Gastrocnemius medialis (tissue), 4 donors: ENCODE data around the gene NCKAP1. TPM values are rescaled to one million over a fixed set of nuclear protein-coding genes. Genes with fewer than 3 reads are reported as not detected.
"Not testable (repeated sequence)": the region's sequence is repeated elsewhere in the genome, so short reads cannot be mapped to it uniquely, and the experiment has no call there.

Experiments
- ATAC-seq, 2 donors: fragments of 150-250 bp; one replicate each; pipeline ENCODE4 v1.9.1; 2016
- DNase-seq, 2 donors: peaks; one replicate each; pipeline ENCODE4 v3.0.0-alpha.2; 2019
- H3K27ac ChIP-seq, 4 donors: fragments of 200-600 bp; sonication (generic); 1 replicate in 1 of 4; 2 replicates in 3 of 4; pipeline ENCODE4 v1.5.1; 2016 to 2018; ENCODE audit warnings: mild to moderate bottlenecking in 2 of 4, moderate library complexity in 1 of 4
- H3K27me3 ChIP-seq, 3 donors: fragments of 200-600 bp; sonication (generic) in 2 of 3; 1 replicate in 1 of 3; 2 replicates in 2 of 3; pipeline versions ENCODE4 v1.5.1 to v1.6.0; 2016 to 2019; ENCODE audit warnings: mild to moderate bottlenecking in 1 of 3, moderate library complexity in 1 of 3
- H3K36me3 ChIP-seq, 2 donors: fragments of 200-600 bp; sonication (generic) in 1 of 2; one replicate each; pipeline ENCODE4 v1.5.1; 2017 to 2018
- H3K4me1 ChIP-seq, 2 donors: fragments of 200-600 bp; sonication (generic) in 1 of 2; one replicate each; pipeline ENCODE4 v1.5.1; 2016 to 2017; ENCODE audit warnings: mild to moderate bottlenecking in 2 of 2
- H3K4me3 ChIP-seq, 4 donors: fragments of 200-600 bp; sonication (generic) in 3 of 4; 1 replicate in 1 of 4; 2 replicates in 3 of 4; pipeline ENCODE4 v1.5.1; 2016 to 2019; ENCODE audit warnings: mild to moderate bottlenecking in 2 of 4
- H3K9me3 ChIP-seq, 3 donors: fragments of 200-600 bp; sonication (generic) in 2 of 3; 1 replicate in 1 of 3; 2 replicates in 2 of 3; pipeline ENCODE4 v1.5.1; 2016 to 2019
- POLR2A ChIP-seq, 2 donors: fragments of 450-650 bp; IDR thresholded peaks; one replicate each; pipeline ENCODE4 v1.6.1; 2017; ENCODE audit warnings: antibody characterized with exemption in 2 of 2, mild to moderate bottlenecking in 2 of 2, moderate library complexity in 2 of 2
- in situ Hi-C, 4 donors: fragments of 200-750 bp; cut with MboI; loops; one replicate each; pipeline versions ENCODE4 v1.15.0 to v1.8.0; 2017; ENCODE audit warnings: low sequenced_read_pairs in 4 of 4
- intact Hi-C: fragments of 100-400 bp; cut with DNase I; formaldehyde crosslinking; loops from one replicate; pipeline ENCODE4 v1.15.1; 2023; ENCODE audit warnings: low total_unique reads
- total RNA-seq, 4 donors: library from RNA; depleted of rRNA; stranded (reverse); fragments of >200 nt; gene quantifications; one replicate each; pipeline versions ENCODE4 v1.1.0 to v1.2.3, GENCODE V29; 2016
- TF ChIP-seq, protein P1 (sequence below), 5 experiments: fragments of 450-650 bp in 3 of 5; fragments of 200-600 bp in 2 of 5; sonication (generic) in 2 of 5; IDR thresholded peaks in 4 of 5; conservative IDR thresholded peaks in 1 of 5; 1 replicate in 4 of 5; 2 replicates in 1 of 5; pipeline ENCODE4 v1.5.1; 2016 to 2019; ENCODE audit warnings: antibody characterized with exemption in 5 of 5, mild to moderate bottlenecking in 3 of 5, moderate library complexity in 3 of 5

NCKAP1 gene
- total RNA-seq, 4 donors from 2014 or later = 152 to 303 (median 168) TPM

- H3K4me1 ChIP-seq = peaks cover 76 to 83% of the 10 kb centered on the region in 2 donors
- no peak overlapping the region for H3K4me3 ChIP-seq
- intact Hi-C loops (no loop called here), in situ Hi-C loops (no loop called here)
- H3K27me3 ChIP-seq = no peaks in the 10 kb centered on the region
- no peaks in the 10 kb centered on the region for H3K9me3 ChIP-seq
- ATAC-seq (no peak), DNase-seq (no peak)
- TF ChIP-seq, protein P1, sequence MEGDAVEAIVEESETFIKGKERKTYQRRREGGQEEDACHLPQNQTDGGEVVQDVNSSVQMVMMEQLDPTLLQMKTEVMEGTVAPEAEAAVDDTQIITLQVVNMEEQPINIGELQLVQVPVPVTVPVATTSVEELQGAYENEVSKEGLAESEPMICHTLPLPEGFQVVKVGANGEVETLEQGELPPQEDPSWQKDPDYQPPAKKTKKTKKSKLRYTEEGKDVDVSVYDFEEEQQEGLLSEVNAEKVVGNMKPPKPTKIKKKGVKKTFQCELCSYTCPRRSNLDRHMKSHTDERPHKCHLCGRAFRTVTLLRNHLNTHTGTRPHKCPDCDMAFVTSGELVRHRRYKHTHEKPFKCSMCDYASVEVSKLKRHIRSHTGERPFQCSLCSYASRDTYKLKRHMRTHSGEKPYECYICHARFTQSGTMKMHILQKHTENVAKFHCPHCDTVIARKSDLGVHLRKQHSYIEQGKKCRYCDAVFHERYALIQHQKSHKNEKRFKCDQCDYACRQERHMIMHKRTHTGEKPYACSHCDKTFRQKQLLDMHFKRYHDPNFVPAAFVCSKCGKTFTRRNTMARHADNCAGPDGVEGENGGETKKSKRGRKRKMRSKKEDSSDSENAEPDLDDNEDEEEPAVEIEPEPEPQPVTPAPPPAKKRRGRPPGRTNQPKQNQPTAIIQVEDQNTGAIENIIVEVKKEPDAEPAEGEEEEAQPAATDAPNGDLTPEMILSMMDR (IDR thresholded peaks at IDR 0.05 in 4 of 5, conservative IDR thresholded peaks at IDR 0.05 in 1 of 5) = no peak
- no peak for TF ChIP-seq POLR2A (IDR thresholded peaks at IDR 0.05)
- H3K27ac ChIP-seq = peak overlapping the region in 1 of 4 donors; percentile 14
- peaks cover 0 to 12% of the 10 kb centered on the region in 2 donors for H3K36me3 ChIP-seq
Observed at GRCh38 chr2:183022711-183023110, 15.5 kb downstream of the NCKAP1 start.

- in situ Hi-C loops (no loop called here), intact Hi-C loops (no loop called here)
- no peaks in the 10 kb centered on the region for H3K27me3 ChIP-seq
- TF ChIP-seq, protein P1 (IDR thresholded peaks at IDR 0.05 in 4 of 5, conservative IDR thresholded peaks at IDR 0.05 in 1 of 5) = no peak
- no peak for TF ChIP-seq POLR2A (IDR thresholded peaks at IDR 0.05)
- H3K4me1 ChIP-seq = peaks cover 75 to 76% of the 10 kb centered on the region in 2 donors
- H3K9me3 ChIP-seq = no peaks in the 10 kb centered on the region
- H3K36me3 ChIP-seq = peaks cover 0 to 12% of the 10 kb centered on the region in 2 donors
- ATAC-seq (no peak), DNase-seq (no peak)
- no peak overlapping the region for H3K4me3 ChIP-seq
- H3K27ac ChIP-seq = no peak overlapping the region
Observed at GRCh38 chr2:183021613-183022012, 16.6 kb downstream of the NCKAP1 start.

DNA sequence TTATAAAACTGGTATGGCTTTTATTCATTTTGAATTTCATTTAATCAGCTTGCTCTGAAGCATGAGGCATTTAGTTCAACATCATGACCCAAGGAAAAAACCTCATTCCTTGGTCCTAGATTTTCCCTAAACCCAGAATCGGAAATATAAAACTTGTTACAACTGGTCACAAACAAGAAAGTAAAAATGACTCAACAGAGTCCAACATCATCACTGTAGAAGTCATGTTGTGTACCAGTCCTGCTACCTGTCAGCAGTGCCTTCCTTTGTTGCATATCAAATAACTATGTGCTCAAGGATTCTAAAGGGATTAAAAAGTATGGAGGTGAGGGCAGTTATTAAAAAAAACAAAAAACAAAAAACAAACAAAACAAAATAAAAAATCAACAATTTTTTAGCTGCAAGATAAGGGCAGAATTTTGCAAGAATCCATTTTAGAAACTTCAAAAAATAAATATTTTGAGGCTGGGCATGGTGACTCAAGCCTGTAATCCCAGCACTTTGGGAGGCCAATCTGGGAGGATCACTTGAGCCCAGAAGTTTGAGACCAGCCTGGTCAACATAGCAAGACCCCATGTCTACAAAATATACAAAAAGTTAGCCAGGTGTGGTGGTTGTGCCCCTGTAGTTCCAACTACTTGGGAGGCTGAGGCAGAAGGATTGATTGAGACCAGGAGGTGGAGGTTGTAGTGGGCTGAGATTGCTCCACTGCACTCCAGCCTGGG is 18.4 kb downstream of the NCKAP1 start:
- Histone ChIP-seq H3K4me1 (peaks cover 73 to 77% of the 10 kb centered on the region in 2 donors), H3K9me3 (no peaks in the 10 kb centered on the region), H3K27ac (no peak overlapping the region), H3K4me3 (no peak overlapping the region), H3K27me3 (no peaks in the 10 kb centered on the region), H3K36me3 (peaks cover 0 to 12% of the 10 kb centered on the region in 2 donors)
- ATAC-seq (peak in 1 of 2 donors; percentile 31), DNase-seq (no peak)
- intact Hi-C loops (no loop called here), in situ Hi-C loops (no loop called here)
- TF ChIP-seq POLR2A (IDR thresholded peaks at IDR 0.05) = no peak

- H3K27me3 ChIP-seq, H3K9me3 ChIP-seq, H3K27ac ChIP-seq, H3K36me3 ChIP-seq, H3K4me3 ChIP-seq, ATAC-seq, intact Hi-C loops, DNase-seq, in situ Hi-C loops: not testable (repeated sequence)
- peaks cover 73 to 77% of the 10 kb centered on the region in 2 donors for H3K4me1 ChIP-seq
Observed at GRCh38 chr2:183017845-183018244, 20.4 kb downstream of the NCKAP1 start.

GRCh38 chr2:183014005-183014404 is 24.3 kb downstream of the NCKAP1 start:
- H3K36me3 ChIP-seq = no peaks in the 10 kb centered on the region
- TF ChIP-seq, protein P1 (IDR thresholded peaks at IDR 0.05 in 4 of 5, conservative IDR thresholded peaks at IDR 0.05 in 1 of 5) = no peak
- no peak for TF ChIP-seq POLR2A (IDR thresholded peaks at IDR 0.05)
- DNase-seq (no peak), ATAC-seq (no peak)
- no peaks in the 10 kb centered on the region for H3K27me3 ChIP-seq
- intact Hi-C loops = no loop called here
- in situ Hi-C loops = no loop called here
- H3K27ac ChIP-seq = peak overlapping the region in 1 of 4 donors; percentile 24
- no peak overlapping the region for H3K4me3 ChIP-seq
- no peaks in the 10 kb centered on the region for H3K9me3 ChIP-seq
- peaks cover 76 to 78% of the 10 kb centered on the region in 2 donors for H3K4me1 ChIP-seq
